Activated CD4-positive, alpha-beta T cell treated with anti-CD3 and anti-CD28 coated beads for 48 hours (primary cell): Measurements from ENCODE around the gene TPX2.

Experiments used
- DNase-seq: peaks from one replicate; pipeline ENCODE4 v3.0.0-alpha.2; 2020

Gene TPX2

GRCh38 chr20:31835977-31836852 is 97.1 kb downstream of the TPX2 start:
- no peak for DNase-seq

GRCh38 chr20:31836853-31837608 is 97.9 kb downstream of the TPX2 start:
- DNase-seq: no peak

- DNase-seq: no peak
Measured at GRCh38 chr20:31837896-31838397, 98.9 kb downstream of the TPX2 start.

- no peak for DNase-seq
Measured at GRCh38 chr20:31838646-31839292, 99.7 kb downstream of the TPX2 start.

- no peak for DNase-seq
Measured at GRCh38 chr20:31839782-31840487, 100.8 kb downstream of the TPX2 start.

GRCh38 chr20:31840906-31841816 is 102.1 kb downstream of the TPX2 start:
- no peak for DNase-seq

GRCh38 chr20:31841928-31842327 is 102.8 kb downstream of the TPX2 start:
- no peak for DNase-seq

GRCh38 chr20:31842471-31843157 is 103.5 kb downstream of the TPX2 start:
- no peak for DNase-seq

- no peak for DNase-seq
Measured at GRCh38 chr20:31843288-31843687, 104.2 kb downstream of the TPX2 start.

GRCh38 chr20:31843881-31844280 is 104.8 kb downstream of the TPX2 start:
- DNase-seq: no peak

GRCh38 chr20:31844737-31845299 is 105.7 kb downstream of the TPX2 start:
- no peak for DNase-seq

GRCh38 chr20:31845300-31845863 is 106.3 kb downstream of the TPX2 start, which contains the start of gene FOXS1:
Gene FOXS1, minus strand, starts transcription at chr20:31845604. Its CDS starts 62 bp downstream, at chr20:31845542.
- no peak for DNase-seq

GRCh38 chr20:31846793-31847138 is 107.7 kb downstream of the TPX2 start:
- DNase-seq: no peak

GRCh38 chr20:31848088-31848999 is 109.3 kb downstream of the TPX2 start:
- DNase-seq: no peak

GRCh38 chr20:31849306-31849930 is 110.3 kb downstream of the TPX2 start:
- DNase-seq: no peak
